ENCODE data around the gene EEF1A2. TPM values are rescaled to one million over a fixed set of nuclear protein-coding genes. Genes with fewer than 3 reads are reported as not detected.

EEF1A2 gene
- total and polyA plus RNA-seq, 2 donors from 2014 or later, result 1.5 to 18.1 TPM

DNA sequence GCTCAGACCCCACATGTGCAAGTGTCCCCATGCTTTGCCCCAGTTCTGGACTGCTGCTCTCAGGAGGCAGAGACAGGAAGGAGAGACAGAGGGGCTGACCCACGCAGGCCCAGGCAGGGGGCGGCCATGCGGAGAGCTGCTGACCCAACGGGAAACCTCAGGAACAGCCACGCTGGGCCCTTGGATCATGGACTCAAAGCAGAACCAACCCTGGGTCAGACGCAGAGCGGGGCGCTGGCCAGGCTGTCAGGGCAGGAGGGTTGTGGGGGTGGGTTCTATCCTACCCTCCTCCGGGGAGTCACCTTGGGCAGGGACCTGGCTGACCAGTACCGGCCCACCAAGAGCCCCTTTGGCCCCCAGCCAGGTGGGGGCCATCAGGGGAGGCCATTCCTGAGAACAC is 28.5 kb downstream of the EEF1A2 start:
- no peaks in the 10 kb centered on the region for H3K9me3 ChIP-seq (ENCODE audit: control insufficient read depth in 2 of 3, insufficient read depth in 1 of 3, low read length in 3 of 3)
- H3K9ac ChIP-seq (ENCODE audit: low read length in 3 of 3), result no peak overlapping the region
- H3K27ac ChIP-seq (ENCODE audit: low read depth in 2 of 2, low read length in 2 of 2), result no peak overlapping the region
- TF ChIP-seq CTCF (IDR thresholded peaks at IDR 0.05; ENCODE audit: borderline replicate concordance, extremely low read depth, insufficient read depth), result no peak
- no peak for FAIRE-seq
- peaks cover 13% of the 10 kb centered on the region for H3K27me3 ChIP-seq (ENCODE audit: control insufficient read depth, insufficient read depth, low read length)
- no peak for DNase-seq
- intact Hi-C loops (cut with DNase I), result no loop called here
- H3K4me3 ChIP-seq (ENCODE audit: low read length in 3 of 3), result no peak overlapping the region
- H3K36me3 ChIP-seq (ENCODE audit: control insufficient read depth in 2 of 3, insufficient read depth in 3 of 3, low read length in 3 of 3), result no peaks in the 10 kb centered on the region
- H3K4me1 ChIP-seq (ENCODE audit: control insufficient read depth in 2 of 3, insufficient read depth in 2 of 3, low read depth in 1 of 3, low read length in 3 of 3), result no peaks in the 10 kb centered on the region

DNA sequence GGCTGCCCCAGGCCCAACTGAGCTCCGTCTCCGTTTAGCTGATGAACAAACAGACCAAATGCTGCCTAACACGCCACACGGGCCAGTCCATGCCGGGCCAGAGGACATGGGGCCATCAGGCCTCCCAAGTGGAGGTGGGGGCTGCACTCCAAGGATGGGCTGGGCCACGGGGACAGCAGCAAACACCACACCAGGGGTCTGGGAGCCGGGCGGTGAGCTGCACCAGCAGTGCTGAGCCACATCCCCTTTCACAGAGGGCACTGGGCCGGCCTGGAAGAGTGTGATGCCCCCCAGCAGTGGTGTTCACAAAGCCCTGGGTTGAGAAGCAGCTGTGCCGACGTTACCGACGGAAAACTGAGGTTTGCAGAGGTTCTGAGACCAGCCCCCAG is 29.2 kb downstream of the EEF1A2 start:
- H3K27me3 ChIP-seq (ENCODE audit: control insufficient read depth, insufficient read depth, low read length), result peaks cover 11% of the 10 kb centered on the region
- FAIRE-seq, result no peak
- TF ChIP-seq CTCF (IDR thresholded peaks at IDR 0.05; ENCODE audit: borderline replicate concordance, extremely low read depth, insufficient read depth), result no peak
- intact Hi-C loops (cut with DNase I), result no loop called here
- H3K36me3 ChIP-seq (ENCODE audit: control insufficient read depth in 2 of 3, insufficient read depth in 3 of 3, low read length in 3 of 3), result no peaks in the 10 kb centered on the region
- no peak overlapping the region for H3K9ac ChIP-seq (ENCODE audit: low read length in 3 of 3)
- H3K4me1 ChIP-seq (ENCODE audit: control insufficient read depth in 2 of 3, insufficient read depth in 2 of 3, low read depth in 1 of 3, low read length in 3 of 3), result no peaks in the 10 kb centered on the region
- no peak overlapping the region for H3K4me3 ChIP-seq (ENCODE audit: low read length in 3 of 3)
- H3K9me3 ChIP-seq (ENCODE audit: control insufficient read depth in 2 of 3, insufficient read depth in 1 of 3, low read length in 3 of 3), result no peaks in the 10 kb centered on the region
- DNase-seq, result no peak
- no peak overlapping the region for H3K27ac ChIP-seq (ENCODE audit: low read depth in 2 of 2, low read length in 2 of 2)

DNA sequence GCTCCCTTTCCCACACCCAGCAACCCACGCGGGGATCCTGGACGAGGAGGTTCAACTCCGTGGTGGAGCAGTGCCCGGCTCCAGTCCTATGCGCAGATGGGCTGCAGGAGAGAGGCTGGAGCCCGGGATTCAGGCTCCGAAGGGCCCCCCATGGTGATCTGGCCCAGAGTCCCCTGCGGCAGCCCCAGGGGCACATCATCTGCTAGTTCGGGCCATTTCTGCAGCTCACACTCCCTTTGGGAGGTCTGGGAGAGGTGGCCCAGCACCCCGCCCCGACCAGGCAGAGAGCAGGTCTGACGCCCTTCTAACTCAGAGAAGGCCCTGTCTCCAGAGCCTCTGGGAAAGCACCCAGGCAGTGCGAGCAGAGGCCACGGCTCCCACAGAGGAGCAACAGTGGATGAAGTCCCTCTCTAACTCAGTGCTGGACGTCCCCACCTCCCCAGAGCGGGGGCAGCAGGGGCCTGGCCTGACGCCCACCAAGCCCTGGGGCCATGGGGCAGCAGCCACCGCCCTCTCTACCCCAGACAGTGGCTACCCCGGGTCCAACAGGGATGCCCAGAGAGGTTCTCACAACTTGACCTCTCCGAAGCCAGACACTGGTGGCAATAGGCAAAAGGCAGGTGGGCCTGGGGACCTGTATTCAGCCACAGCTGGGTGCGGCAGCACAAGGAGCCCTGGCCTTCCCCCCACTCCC is 29.7 kb downstream of the EEF1A2 start:
- no peak overlapping the region for H3K9ac ChIP-seq (ENCODE audit: low read length in 3 of 3)
- H3K36me3 ChIP-seq (ENCODE audit: control insufficient read depth in 2 of 3, insufficient read depth in 3 of 3, low read length in 3 of 3), result no peaks in the 10 kb centered on the region
- no peak for FAIRE-seq
- no peak overlapping the region for H3K4me3 ChIP-seq (ENCODE audit: low read length in 3 of 3)
- H3K9me3 ChIP-seq (ENCODE audit: control insufficient read depth in 2 of 3, insufficient read depth in 1 of 3, low read length in 3 of 3), result no peaks in the 10 kb centered on the region
- no peak for DNase-seq
- no peak overlapping the region for H3K27ac ChIP-seq (ENCODE audit: low read depth in 2 of 2, low read length in 2 of 2)
- TF ChIP-seq CTCF (IDR thresholded peaks at IDR 0.05; ENCODE audit: borderline replicate concordance, extremely low read depth, insufficient read depth), result no peak
- peaks cover 8% of the 10 kb centered on the region for H3K27me3 ChIP-seq (ENCODE audit: control insufficient read depth, insufficient read depth, low read length)
- intact Hi-C loops (cut with DNase I), result no loop called here
- H3K4me1 ChIP-seq (ENCODE audit: control insufficient read depth in 2 of 3, insufficient read depth in 2 of 3, low read depth in 1 of 3, low read length in 3 of 3), result no peaks in the 10 kb centered on the region

GRCh38 chr20:63468421-63468820 is 30.5 kb downstream of the EEF1A2 start:
- Histone ChIP-seq H3K27me3 (ENCODE audit: control insufficient read depth, insufficient read depth, low read length) (peaks cover 2% of the 10 kb centered on the region), H3K4me3 (ENCODE audit: low read length in 3 of 3) (no peak overlapping the region), H3K27ac (ENCODE audit: low read depth in 2 of 2, low read length in 2 of 2) (no peak overlapping the region), H3K4me1 (ENCODE audit: control insufficient read depth in 2 of 3, insufficient read depth in 2 of 3, low read depth in 1 of 3, low read length in 3 of 3) (no peaks in the 10 kb centered on the region), H3K9me3 (ENCODE audit: control insufficient read depth in 2 of 3, insufficient read depth in 1 of 3, low read length in 3 of 3) (no peaks in the 10 kb centered on the region), H3K9ac (ENCODE audit: low read length in 3 of 3) (no peak overlapping the region), H3K36me3 (ENCODE audit: control insufficient read depth in 2 of 3, insufficient read depth in 3 of 3, low read length in 3 of 3) (no peaks in the 10 kb centered on the region)
- no peak for DNase-seq
- intact Hi-C loops (cut with DNase I), result no loop called here
- FAIRE-seq, result no peak
- TF ChIP-seq CTCF (IDR thresholded peaks at IDR 0.05; ENCODE audit: borderline replicate concordance, extremely low read depth, insufficient read depth), result no peak

All from kidney (tissue), 14 donors.